Adrenal gland (tissue), 5 donors: ENCODE measurements around the gene SCNN1B.

Experiments
- POLR2A ChIP-seq, 2 donors: fragments of 450-650 bp; IDR thresholded peaks; one replicate each; pipeline ENCODE4 v1.6.1; 2017; ENCODE audit warnings: antibody characterized with exemption in 2 of 2, mild to moderate bottlenecking in 2 of 2, moderate library complexity in 1 of 2
- TF ChIP-seq, protein P1 (sequence below), 6 experiments: fragments of 450-650 bp in 4 of 6; fragments of 200-600 bp in 2 of 6; sonication (generic) in 1 of 6; IDR thresholded peaks; 1 replicate in 5 of 6; 2 replicates in 1 of 6; pipeline versions ENCODE4 v1.5.1 to v1.8.0; 2016 to 2021; ENCODE audit warnings: antibody characterized with exemption in 6 of 6, mild to moderate bottlenecking in 2 of 6, moderate library complexity in 1 of 6
- donor health status: DM: no; HTN: no; CAD: no.

DNA sequence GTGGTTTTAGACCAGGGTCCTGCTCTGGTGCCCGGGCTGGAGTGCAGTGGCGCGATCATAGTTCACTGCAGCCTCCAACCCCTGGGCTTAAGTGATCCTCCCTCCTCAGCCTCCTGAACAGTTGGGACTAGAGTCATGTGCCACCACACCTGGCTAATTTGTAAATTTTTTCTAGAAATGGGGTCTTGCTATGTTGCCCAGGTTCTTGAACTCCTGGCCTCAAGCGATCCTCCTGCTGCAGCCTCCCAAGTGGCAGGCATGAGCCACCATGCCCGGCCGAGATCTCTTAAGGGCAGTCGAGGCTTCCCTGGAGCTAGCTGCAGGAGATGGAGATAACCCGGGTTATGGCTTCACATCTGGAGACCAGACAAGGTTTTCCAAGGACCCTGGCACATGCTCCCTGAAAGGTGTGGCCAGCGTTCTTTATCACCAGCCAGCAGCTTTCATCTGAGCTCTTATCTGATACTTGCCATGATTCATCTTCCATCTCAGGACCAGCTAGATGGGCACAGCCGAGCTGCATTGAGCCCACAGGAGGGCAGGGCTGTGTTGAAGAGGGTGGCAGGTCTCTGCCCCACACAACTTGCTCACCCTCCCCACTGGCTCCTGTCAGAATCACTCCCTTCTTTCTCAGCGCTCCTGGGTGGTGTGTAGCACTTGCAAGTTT, 28.6 kb downstream of the SCNN1B start:
- TF ChIP-seq, protein P1, sequence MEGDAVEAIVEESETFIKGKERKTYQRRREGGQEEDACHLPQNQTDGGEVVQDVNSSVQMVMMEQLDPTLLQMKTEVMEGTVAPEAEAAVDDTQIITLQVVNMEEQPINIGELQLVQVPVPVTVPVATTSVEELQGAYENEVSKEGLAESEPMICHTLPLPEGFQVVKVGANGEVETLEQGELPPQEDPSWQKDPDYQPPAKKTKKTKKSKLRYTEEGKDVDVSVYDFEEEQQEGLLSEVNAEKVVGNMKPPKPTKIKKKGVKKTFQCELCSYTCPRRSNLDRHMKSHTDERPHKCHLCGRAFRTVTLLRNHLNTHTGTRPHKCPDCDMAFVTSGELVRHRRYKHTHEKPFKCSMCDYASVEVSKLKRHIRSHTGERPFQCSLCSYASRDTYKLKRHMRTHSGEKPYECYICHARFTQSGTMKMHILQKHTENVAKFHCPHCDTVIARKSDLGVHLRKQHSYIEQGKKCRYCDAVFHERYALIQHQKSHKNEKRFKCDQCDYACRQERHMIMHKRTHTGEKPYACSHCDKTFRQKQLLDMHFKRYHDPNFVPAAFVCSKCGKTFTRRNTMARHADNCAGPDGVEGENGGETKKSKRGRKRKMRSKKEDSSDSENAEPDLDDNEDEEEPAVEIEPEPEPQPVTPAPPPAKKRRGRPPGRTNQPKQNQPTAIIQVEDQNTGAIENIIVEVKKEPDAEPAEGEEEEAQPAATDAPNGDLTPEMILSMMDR (IDR thresholded peaks at IDR 0.05) = no peak
- no peak for TF ChIP-seq POLR2A (IDR thresholded peaks at IDR 0.05)
